Hematopoietic multipotent progenitor cell treated with erythropoietin and hydrocortisone succinate and interleukin-3 and kit ligand, for 8 days (in vitro differentiated cells): ENCODE measurements around the gene ZKSCAN2.

Experiments used
- DNase-seq: peaks from one replicate; pipeline ENCODE4 v3.0.0-alpha.2; 2015

ZKSCAN2 gene

GRCh38 chr16:25222959-25223358 lies 34.7 kb downstream of the ZKSCAN2 start:
- DNase-seq = no peak

- DNase-seq = no peak
Observed at GRCh38 chr16:25219070-25219737, 38.4 kb downstream of the ZKSCAN2 start.

DNA sequence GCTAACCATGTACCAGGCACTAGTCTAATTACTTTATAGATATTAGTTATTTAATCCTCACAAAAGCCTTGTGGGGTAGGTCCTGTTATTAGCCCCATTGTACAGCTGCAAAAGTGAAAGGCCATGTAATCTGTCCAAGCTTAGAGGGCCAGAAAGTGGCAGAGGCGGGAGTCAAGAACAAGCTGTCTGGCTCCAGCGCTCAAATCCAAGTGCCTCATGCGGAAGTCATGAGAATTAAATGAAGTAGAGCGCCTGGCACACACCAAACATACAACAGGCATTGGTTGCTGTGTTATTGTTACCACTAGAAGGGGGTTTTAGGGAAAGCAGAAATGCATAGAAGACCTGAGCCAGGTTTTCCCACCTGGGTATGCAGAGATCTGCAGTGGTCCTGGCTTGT lies 39.7 kb downstream of the ZKSCAN2 start:
- DNase-seq = no peak

- DNase-seq = no peak
Observed at GRCh38 chr16:25217112-25217511, 40.5 kb downstream of the ZKSCAN2 start.

DNA sequence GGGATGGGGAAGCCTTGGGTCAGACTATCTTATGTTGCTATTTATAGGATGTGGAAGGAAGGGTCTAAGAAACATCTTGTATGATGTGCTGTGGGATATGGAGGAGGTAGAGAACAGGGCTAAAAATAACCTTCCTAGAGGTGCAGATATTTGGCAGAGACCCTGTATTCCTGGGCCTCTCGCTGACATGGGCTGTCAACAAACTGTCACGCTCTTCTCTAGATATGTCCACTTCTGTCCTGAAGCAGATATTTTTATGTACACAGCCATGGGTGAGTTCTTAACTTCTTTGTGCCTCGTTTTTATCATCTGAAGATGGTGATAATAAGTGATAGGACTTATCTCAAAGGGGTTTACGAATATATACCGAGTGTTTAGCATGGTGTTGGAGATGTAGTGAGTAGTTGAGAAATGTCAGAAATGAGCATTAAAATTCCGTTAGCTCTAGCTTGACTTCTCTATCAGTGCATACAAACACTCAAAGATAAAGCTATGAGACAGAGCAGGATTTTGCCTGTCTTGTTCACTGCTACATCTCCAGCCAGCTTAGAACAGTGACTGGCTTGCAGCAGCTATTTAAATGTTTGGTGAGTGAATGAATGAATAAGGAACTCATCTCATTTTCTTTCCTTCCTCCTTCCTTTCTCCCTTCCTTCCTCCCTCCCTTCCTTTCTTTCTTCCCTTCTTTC lies 43.8 kb downstream of the ZKSCAN2 start:
- no peak for DNase-seq

DNA sequence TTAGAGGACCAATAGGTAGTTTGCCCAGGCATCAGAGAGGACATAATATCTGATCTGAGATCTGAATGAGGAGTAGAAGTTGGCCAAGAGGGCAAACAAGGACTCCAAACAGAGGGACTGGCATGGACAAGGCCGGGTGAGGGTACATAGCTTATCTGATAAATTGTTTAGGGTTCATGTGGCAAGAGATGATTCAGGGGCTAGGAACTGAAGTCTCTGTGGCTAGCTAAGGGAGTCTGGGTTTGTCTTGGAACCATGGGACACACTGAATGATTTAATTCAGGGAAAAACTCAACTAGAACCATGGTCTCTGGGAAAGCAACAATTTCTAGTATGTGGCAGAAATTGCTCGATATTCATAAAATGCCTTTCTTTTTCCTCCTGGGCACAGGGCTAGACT lies 45.0 kb downstream of the ZKSCAN2 start:
- no peak for DNase-seq

- DNase-seq = peak; percentile 77
Observed at GRCh38 chr16:25210758-25211157, 46.9 kb downstream of the ZKSCAN2 start.

GRCh38 chr16:25199457-25199856 lies 58.2 kb downstream of the ZKSCAN2 start:
- DNase-seq = no peak

GRCh38 chr16:25198021-25198420 lies 59.6 kb downstream of the ZKSCAN2 start:
- DNase-seq = no peak

DNA sequence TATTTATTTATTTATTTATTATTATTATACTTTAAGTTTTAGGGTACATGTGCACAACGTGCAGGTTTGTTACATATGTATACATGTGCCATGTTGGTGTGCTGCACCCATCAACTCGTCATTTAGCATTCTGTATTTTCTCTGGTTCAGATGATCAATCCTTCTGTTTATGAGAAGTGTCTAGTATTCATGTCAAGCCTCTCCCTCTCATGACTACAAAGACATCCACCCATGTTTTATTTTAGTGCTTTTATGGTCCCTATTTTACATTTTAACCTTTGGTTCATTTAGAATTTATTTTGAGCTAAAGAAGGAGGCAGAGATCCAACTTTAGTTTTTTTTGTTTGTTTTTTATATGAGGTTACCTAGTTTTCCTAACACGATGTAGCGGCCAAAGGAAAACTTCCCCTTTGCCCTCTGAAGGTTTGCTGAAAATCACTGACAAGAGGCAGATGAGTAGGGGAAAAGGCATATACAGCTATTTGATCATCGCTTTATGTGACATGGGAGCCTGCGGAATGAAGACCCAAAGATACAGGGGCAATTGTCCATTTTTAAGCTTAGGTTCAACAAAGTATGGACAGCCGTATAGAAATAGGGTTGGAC lies 63.3 kb downstream of the ZKSCAN2 start:
- DNase-seq = no peak

DNA sequence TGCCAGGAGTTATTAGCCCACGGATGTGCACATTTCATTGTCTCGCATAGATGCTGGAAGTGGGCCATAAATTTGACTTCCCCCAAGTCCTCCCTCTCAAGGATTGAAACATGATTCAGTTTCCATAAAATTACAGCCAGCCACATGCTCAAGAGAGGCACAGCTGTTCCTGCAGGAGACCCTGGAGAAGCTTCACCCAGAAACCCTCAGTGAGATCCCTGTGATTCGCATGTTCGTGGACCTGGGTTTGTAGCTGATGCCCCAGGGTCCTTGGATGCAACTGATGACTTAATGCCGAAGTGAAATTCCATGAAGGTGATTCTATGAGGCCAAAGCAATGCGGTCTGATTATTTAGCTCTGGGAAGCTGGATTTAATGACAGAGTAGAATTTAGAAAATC lies 65.5 kb downstream of the ZKSCAN2 start:
- DNase-seq = no peak

GRCh38 chr16:25189305-25189704 lies 68.3 kb downstream of the ZKSCAN2 start:
- no peak for DNase-seq

DNA sequence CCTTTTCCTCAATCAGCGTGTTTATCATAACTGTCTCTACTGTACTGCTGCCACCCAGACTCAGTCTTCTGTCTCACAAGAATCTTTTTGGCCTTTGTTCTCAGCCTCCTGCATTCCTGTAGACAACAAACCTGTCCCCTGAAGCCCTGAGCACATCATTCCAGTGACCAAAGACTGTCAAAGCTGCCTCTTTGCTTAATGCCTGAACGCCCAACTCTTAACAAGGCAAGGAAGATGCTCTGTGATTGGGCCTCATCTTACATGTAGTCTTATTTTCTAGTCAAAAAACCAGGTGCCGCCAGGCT lies 70.2 kb downstream of the ZKSCAN2 start:
- no peak for DNase-seq
